NCI-H1048 (cell line): ENCODE results near the gene CPEB2.

ENCODE experiments used
- DNase-seq: peaks from one replicate; lab custom pipeline; 2025; lab: John Stamatoyannopoulos, UW

Gene CPEB2

DNA sequence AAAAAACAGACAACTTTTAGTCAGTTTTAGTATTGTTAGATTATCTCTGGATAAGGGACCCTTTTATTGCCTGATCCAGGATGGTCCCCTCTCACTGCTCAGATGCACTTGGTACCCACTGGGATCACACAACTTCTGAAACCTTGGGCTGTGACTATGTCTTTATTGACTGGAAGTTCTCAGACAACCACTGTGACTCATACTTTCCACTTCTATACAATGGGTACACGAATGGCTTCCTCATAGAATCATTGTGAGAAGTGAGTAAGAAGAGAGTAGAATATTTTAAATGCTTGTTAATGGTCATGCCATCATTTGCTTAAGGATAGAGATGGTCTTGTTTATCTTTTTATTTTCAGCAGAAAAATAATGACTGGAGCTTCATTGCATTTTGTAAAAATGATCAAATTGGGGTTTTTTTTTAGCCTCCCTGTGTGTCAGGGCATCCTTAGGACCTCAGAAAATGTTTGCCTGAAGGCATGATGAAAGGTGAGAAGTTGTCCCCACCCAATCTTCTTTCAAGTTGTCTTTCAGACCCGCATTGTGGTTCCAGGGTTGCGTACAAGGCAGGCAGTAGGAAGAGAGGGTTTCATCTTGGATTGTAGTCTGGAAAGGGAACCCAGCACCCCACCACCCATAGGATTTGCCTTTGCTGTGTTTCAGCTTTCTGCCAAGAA, 115.1 kb downstream of the CPEB2 start:
- DNase-seq = no peak

DNA sequence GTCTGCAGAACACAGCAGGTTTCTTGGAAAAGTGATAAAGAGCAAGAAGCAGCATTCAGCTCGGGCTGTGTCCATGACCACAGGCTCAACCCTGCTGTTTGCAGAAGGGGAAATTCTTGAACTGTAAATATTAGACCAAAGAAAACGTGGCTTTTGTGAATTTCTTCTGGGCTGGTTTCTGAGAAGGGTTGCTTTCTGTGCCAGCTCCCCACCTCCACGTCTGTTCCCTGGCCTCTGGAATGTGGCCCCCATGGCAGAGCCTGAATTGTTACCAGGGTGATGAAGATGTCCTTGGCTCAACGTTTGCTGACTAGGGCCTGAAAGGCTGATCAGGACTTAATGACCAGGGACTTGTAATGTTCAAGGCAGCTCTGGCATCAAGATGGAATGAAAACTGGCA, 116.0 kb downstream of the CPEB2 start:
- DNase-seq = no peak
